Amniotic stem cell (primary cell): Measurements from ENCODE around the gene RP2.

Source experiments
- DNase-seq: peaks from one replicate; lab custom pipeline; 2025; lab: John Stamatoyannopoulos, UW

Gene RP2

GRCh38 chrX:46836701-46837557, at the start of gene RP2:
Gene RP2 (plus strand): TSS chrX:46837043. CDS start chrX:46837101, 58 bp downstream.
- peak; percentile 79 for DNase-seq

- DNase-seq = no peak
These were observed 47.9 kb upstream of the RP2 start for GRCh38 chrX:46788902-46789301.

DNA sequence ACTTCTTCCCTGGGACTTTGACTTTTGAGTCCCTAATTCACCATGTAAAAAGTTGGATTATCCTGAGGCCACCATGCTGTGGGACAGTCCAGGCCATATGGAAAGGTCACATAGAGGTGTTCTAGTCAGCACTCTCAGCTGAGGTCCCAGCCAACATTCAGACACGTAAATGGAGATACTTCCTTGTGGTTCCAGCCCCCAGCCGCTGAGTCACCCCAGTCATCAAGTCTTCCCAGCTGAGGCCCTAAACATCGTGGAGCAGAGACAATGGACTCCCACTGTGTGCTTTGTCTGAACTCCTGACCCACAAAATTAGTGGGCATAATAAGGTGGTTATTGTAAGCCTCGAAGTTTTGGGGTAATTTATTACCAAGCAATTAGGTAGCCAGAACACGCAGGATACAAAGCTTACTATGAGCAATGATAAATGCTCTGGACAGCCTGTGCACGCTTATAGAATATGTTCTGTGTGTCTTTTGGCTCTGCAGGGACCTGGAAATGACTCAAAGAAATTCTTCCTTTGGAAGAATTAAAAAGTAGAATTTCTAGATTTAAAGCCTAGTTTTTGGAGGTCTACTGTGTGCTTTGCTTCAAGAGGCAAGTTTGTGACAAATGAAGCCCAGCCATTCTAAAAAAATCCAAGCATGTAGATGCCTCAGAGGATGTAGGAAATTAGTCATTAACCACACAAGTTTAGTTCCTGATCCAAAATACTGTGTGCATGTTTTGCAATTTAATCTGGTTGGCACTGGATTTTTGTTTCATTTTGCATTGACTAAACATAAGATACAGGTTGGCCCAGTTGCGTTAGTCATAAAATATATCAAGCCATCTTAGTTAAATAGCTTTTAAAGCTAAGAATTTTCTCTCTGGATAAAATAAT, 44.7 kb upstream of the RP2 start:
- DNase-seq = peak; percentile 66

GRCh38 chrX:46792810-46793188, 44.0 kb upstream of the RP2 start:
- no peak for DNase-seq

- DNase-seq = no peak
These were observed 43.3 kb upstream of the RP2 start for GRCh38 chrX:46793386-46794143.

GRCh38 chrX:46796574-46797191, 40.2 kb upstream of the RP2 start:
- DNase-seq = peak; percentile 13

- no peak for DNase-seq
These were observed 33.7 kb upstream of the RP2 start for GRCh38 chrX:46803140-46803539.

- no peak for DNase-seq
These were observed 31.6 kb upstream of the RP2 start for GRCh38 chrX:46805270-46805669.

DNA sequence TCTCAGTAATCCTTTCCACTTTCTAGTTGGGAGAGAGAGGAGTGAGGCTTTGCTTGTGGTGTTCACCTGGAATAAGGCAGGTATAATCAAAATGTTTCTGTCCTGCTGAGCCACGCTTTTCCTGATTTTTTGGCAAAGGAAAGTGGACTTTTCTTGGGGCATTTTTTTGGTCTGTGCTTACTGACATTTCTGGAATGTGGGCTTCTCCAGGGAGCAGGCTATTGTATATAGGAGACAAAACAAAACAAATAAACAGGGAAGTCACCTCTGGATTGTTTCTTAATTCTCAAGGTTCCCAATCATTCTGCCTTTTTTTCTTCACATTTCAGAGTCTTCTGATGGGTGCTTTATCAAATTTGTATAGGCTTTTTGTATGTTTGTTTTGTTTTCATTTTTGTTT, 25.7 kb upstream of the RP2 start:
- DNase-seq = no peak

DNA sequence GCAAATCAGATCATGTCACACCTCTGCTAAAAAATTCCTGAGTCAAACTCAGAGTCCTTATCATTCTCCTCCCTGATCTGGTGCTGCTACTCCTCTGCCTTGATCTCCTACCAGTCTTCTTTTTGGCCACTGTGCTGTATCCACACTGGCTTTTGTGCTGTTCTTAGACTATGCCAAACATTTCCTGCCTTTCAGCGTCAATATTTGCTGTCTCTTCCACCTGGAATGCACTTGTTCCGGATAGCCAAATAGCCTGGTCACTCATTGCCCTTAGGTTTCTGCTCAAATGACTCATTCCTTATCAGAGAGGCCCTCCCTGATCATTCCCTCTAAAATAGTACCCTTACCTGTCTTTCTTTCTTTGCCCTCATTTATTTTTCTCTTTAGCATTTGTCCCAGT, 24.4 kb upstream of the RP2 start:
- no peak for DNase-seq

DNA sequence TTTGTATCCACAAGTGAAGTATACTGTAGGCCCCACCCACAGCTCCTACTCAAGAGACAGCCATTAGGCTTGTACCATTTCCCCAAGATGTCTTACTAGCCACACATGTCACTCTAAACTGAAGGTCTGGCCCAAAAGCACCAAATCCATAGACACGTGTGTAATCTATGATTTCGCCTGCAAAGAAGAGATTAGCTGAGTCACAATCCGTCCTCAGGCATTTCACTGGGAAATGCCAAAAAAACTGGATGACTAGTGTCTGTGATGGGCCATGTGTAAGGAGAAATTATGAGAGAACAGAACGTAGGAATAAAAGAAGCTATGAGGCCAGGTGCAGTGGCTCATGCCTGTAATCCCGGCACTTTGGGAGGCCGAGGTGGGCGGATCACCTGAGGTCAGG, 21.9 kb upstream of the RP2 start:
- DNase-seq = no peak

- no peak for DNase-seq
These were observed 17.7 kb upstream of the RP2 start for GRCh38 chrX:46819136-46819535.

DNA sequence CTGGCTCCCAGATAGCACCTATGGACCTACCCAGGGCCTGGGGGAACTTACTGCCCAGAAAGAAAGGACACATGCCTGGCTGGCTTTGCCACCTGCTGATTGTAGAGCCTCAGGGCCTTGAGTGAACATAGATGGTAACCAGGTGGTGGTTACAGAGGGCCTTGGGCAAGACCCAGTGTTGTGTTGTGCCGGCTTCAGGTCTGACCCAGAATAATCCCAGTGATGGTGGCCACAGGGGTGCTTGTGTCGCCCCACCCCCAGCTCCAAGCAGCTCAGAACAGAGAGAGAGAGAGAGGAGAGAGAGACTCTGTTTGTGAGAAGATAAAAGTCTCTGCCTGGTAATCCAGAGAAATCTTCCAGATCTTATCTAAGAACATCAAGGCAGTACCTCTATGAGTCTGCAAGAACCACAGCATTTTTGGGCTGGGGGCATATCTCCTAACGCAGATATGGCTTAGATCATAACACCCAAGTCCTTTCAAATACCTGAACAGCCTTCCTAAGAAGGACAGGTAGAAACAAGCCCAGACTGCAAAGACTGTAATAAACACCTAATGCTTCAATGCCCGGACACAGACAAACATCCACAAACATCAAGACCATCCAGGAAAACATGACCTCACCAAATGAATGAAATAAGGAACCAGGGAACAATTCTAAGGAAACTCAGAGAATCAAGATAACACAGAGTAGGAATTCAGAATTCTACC, 16.3 kb upstream of the RP2 start:
- no peak for DNase-seq

- DNase-seq = no peak
These were observed 13.4 kb upstream of the RP2 start for GRCh38 chrX:46823481-46823880.

GRCh38 chrX:46831765-46832327, 5.0 kb upstream of the RP2 start:
- DNase-seq = no peak

DNA sequence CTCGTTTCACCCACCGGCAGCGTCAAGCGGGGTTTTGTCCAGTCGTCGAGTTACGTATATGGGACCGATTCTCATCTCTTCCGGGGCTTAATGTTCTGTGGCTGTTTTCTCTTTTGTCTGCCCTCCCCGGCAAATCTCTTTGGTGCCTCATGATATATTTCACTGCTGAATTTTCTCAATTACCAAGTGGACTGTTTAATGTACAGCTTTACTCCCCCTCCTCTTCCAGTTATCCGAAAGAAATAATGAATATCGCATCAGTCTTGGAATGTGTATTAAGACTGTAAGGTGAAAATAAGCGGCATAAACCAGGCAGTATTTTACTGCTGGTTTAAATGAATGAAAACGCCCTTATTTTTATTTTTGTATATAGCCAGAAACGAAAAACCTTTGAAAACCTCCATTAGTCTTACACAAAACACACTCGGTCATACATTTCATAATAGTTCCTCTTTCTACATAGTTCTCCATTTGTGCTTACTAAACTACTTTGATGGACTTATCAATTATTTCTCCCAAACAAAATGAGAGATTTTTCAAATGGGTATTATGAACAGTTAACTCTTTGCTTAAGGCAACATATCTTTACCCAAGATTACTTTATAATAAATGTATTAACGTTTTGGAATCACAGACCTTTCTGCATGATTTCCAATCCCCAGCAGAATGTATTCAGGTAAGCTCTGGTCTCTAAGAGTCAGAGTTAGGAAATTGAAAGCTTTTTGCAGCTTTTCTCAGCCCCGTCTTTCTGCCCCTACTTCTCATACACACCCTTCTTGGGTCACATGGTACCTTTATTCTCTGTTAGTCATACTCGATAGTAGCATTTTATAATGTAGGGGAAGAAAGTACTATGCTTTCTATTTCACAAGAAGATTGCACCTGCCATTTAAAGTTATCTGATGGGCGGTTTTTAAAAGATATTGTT, 979 bp downstream of the RP2 start:
- DNase-seq = no peak

- no peak for DNase-seq
These were observed 1.6 kb downstream of the RP2 start for GRCh38 chrX:46838486-46838870.

GRCh38 chrX:46838974-46839480, 2.2 kb downstream of the RP2 start:
- no peak for DNase-seq

GRCh38 chrX:46840946-46841345, 4.1 kb downstream of the RP2 start:
- no peak for DNase-seq

DNA sequence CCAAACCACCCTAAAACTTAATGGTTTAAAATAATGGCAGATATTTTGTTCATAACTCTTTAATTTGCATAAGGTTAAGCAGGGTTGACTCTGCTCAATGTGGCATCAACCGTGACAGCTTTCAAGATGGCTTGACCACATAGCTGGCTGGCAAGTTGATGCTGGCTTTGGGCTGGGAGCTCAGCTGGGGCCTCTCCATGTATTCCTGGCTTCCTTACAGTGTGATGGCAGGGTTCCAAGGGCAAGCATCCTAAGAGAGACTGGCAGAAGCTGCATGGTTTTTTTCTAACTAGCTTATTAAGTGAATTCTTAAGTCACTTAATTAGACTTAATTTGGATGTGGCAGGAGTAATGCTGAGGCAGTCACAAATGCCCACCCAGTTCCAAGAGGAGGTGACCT, 4.5 kb downstream of the RP2 start:
- DNase-seq = no peak
